HG02938 (cell line): ENCODE results near the gene SPACA6.
"Not testable (repeated sequence)": the region's sequence is repeated elsewhere in the genome, so short reads cannot be mapped to it uniquely, and the experiment has no call there.

ENCODE experiments used
- ATAC-seq: cut with Tn5 transposase; IDR thresholded peaks from one replicate; pipeline ENCODE4 v1.9.1; 2021; ENCODE audit warnings: mild to moderate bottlenecking, moderate library complexity; ENCODE audit not compliant: unreplicated experiment

SPACA6 gene

DNA sequence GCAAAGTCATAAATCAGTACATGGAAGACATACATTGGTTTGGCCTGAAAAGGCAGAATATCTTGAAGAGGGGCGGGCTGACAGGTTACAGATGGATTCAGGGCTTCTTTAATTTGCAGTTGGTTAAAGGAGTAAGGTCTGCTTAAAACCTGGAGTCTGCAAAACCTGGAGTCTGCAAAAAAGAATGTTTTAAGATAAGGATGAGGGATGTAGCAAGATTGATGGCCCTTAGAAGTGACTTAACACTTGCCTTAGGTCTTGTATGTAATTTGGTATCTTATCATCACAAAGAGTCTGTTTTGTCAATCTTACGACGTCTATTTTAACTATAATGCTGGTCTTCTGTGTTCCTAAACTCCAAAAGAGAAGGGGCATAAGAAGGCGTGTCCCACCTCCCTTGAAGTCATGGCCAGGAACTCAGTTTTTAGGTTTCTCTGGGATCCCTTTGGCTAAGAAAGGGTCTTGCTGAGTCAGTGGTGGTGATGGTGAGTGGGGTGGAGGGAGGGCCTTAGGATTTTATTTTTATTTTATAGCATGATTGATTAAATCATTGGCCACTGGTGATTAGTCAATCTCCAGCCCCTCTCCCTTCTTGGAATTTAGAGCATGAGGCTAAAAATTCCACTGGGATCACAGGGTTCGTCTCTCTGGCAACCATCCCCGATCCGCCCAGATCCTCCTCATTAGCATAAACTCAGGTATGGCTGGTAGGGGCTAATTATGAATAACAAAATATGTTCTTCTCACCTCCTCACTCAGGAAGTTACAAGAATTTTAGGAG lies 40.8 kb downstream of the SPACA6 start:
- ATAC-seq: no peak

DNA sequence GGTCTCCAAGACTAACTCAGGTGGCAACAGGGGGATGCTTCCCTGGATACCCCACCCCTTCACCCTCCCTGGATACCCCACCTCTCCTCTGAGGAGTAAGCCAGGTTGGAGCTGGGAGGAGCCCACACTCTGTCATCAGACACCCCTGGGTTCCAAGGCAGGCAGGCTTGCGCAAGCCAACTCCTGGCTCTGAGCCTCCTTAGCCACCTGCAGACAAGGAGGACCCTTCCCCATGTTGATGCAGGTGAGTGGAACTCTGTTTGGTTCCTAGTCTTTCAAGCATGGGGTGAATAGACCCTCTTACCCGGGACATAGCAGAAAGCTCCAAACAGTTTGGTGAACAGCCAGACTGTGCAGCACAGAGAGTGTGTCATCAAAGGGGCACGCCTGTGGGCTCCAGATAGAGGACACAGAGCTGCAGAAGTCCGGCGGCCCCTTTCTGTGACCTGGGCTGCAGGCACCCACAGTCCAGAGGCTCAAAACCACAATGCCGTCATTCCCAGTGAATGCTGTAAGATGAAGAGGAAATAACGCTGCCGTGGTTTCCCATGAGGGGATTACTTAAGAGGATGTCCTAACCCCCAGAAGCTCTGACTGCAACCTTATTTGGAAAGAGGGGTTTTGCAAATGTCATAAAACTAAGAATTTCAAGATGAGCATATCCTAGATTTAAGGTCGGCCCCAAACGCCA lies 42.8 kb downstream of the SPACA6 start:
- no peak for ATAC-seq

DNA sequence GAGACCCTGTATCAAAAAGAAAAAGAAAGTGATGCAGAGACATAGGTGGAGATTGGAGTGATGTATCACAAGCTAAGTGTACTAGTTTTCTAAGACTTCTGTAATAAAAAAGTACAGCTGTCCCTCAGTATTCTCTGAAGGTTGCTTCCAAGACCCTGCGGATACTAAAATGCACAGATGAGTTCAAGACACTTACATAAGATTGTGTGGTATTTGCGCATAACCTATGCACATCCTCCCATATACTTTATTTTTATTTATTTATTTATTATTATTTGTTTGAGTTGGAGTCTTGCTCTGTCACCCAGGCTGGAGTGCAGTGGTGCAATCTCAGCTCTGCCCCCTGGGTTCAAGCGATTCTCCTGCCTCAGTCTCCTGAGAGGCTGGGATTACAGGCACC lies 44.3 kb downstream of the SPACA6 start:
- no peak for ATAC-seq

DNA sequence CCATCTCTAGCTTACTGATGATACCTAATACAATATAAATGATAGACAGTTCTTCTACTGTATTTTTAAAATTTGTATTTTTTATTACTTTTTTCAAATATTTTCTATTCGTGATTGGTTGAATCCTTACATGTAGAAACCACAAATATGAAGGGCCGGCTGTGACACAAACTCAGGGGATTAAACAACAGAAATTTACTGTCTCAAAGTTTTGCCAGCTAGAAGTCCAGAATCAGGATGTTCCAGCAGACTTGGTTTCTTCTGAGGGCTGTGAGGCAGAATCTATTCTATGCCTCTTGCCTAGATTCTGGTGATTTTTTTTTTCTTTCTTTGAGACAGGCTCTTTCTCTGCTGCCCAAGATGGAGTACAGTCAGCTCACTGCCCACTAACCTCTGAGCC lies 44.8 kb downstream of the SPACA6 start:
- no peak for ATAC-seq

- not testable (repeated sequence) for ATAC-seq
Measured at GRCh38 chr19:51738523-51738922, 45.4 kb downstream of the SPACA6 start.

DNA sequence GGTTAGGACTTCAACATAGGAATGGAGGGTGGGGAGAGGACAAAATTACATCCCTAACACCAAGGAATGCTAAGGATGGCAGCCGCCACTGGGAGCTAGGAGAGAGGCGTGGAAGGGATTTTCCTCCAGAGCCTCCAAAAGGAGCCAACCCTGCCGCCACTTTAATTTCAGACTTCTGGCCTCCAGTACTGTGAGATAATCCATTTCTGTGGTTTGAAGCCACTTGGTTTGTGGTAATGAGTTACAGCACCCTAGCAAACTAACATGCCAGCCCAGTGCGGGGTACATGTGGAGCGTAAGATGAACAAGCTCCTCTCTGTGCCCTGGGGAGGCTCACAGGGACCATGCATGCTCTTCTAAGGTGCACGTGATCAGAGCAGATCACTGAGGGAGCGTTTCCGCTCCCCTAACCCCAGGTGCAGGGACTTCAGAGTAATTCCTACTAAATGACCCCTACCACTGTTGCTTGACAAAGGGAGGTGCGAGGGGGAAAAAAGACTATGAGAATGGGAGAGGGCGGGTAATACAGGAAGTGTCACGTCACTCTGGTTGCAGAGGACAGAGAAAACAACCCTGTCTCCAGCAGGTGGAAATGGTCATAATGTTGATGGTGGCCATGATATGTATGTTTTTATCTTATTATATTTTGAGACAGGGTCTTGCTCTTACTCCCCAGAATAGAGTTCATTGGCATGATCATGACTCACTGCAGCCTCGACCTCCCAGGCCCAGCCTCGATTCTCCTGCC lies 46.5 kb downstream of the SPACA6 start:
- no peak for ATAC-seq

DNA sequence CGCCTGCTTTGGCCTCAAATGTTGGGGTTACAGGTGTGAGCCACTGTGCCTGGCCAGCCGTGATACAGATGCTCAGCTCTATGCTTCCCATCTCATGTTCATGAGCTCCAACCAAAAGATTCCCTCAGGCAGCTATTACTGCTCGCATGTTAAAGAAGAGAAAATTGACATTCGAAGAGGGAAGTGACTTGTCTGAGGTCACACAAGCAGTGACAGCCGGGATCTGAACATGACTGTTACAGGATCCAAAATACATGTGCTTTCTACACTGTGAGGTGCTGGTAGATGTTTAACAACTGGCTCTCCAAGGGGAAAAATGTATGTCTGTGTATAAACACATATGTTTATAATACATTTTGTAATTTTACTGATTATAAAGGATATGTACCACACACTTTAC lies 47.2 kb downstream of the SPACA6 start:
- ATAC-seq: no peak

- ATAC-seq: no peak
Measured at GRCh38 chr19:51742789-51743188, 49.7 kb downstream of the SPACA6 start.

DNA sequence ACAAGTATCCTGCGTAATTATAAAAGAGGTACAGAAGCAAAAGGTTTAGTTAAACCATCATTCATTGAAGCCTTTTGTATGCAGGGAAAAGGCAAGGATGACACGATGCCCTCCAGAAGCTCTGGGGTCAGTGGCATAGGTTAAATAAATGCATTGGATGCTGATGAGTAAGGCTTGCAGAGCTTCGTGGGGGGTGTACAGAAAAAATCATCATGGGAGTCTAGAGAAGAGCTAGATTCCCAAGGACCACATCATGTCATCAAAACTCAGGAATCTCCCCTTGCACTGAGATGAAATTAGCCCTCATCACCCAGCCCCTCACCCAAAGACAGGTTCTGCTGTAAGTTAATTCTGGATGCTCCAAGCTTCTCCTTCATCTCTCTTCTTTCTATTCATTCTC lies 50.3 kb downstream of the SPACA6 start:
- no peak for ATAC-seq

GRCh38 chr19:51746731-51747130 lies 53.6 kb downstream of the SPACA6 start:
- ATAC-seq: no peak

DNA sequence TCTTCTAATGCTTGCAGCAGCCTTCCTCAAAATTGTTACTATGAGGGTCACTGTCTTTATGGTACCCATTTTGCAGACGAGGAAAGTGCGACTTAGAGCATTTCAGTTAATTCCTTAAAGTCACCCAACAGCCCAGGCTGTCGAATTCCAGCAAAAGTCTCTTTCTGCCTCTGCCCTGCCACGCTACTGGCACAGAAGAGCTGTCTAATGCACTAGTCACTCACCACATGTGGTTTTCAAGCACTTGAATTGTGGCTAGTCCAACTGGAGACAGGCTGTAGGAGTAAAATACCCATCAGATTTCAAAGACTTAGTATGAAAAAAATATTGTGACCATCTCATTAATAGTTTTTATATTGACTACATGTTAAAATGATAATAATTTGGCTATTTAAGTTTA lies 56.8 kb downstream of the SPACA6 start:
- no peak for ATAC-seq

GRCh38 chr19:51750400-51751094 lies 57.4 kb downstream of the SPACA6 start:
- no peak for ATAC-seq

DNA sequence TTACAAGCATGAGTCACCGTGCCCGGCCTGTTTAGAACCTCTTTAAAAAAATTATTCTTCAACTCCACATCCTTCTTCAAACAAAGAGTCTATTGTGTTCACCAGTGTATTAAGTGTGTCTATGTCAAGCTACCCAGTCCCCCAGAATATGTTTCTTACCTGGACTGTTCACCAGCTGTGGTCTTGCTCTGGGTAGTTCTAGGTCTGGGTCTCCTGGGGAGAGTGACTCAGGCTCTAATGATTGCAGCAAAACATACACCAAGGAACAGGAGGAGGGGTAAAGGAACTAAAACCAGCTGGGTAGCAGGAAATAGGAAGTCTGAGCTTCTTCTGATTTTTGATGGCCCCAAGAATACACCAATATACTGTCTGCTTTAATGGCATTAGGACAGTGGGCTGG lies 58.5 kb downstream of the SPACA6 start, which contains the start of gene FPR1:
FPR1 (minus strand) TSS at position 224 of the 400 bp plus-strand sequence. CDS start 4,884 bp downstream, outside the sequence.
- no peak for ATAC-seq

DNA sequence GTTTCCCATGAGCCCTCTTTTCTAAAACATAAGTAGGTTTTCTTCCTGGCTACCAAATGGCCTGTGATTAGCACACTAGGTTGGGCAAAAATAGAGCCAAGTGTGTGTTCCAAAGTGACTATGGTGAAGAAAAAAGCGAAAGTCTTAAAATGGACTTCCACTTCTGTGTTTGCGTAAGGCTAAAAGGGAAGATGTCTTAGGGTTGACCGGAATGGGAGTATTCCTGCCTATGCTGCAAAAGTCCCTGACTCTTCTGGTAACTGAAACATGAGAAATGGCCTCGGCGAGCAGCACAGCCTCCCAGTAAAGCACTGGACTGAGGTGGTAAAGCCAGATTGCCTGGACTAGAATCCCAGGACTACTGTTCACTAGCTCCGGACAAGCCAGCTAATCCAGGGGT lies 61.0 kb downstream of the SPACA6 start:
- ATAC-seq: no peak

- no peak for ATAC-seq
Measured at GRCh38 chr19:51754770-51755169, 61.6 kb downstream of the SPACA6 start.
